ENCODE data around the gene LMO7.

LMO7 gene

DNA sequence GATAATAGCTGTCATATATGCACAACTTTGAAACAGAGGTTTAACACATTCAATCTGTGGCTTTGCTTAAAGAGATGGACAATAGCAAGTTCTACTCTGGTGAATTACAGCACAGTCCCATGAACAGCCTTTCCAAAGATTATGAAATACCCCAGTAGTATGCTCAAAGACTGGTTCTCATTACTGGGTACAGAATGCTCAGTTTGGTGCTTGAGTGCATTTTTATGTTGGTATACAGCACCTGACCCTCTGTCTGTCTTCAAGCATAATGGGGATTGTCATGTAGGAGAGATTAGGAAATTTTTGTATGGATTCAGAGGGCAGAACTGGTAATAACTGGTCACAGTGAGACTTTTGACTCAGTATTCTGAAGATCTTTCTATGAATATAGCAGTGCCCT is 7.6 kb downstream of the LMO7 start:
- Histone ChIP-seq H3K27me3 (ENCODE audit: control insufficient read depth, insufficient read depth, low read length, poor library complexity, severe bottlenecking) (peaks cover 2% of the 10 kb centered on the region), H3K4me3 (ENCODE audit: insufficient read depth, low read depth, low read length) (no peak overlapping the region), H3K36me3 (ENCODE audit: control insufficient read depth, insufficient read depth, low read length) (no peaks in the 10 kb centered on the region), H3K27ac (ENCODE audit: insufficient read depth, low read depth, low read length, poor library complexity, severe bottlenecking) (no peak overlapping the region), H3K4me1 (ENCODE audit: control insufficient read depth, insufficient read depth, low read length) (no peaks in the 10 kb centered on the region), H3K9me3 (ENCODE audit: control insufficient read depth, low read length) (no peaks in the 10 kb centered on the region)

GRCh38 chr13:75645141-75645540 is 9.0 kb downstream of the LMO7 start:
- H3K27me3 ChIP-seq (ENCODE audit: control insufficient read depth, insufficient read depth, low read length, poor library complexity, severe bottlenecking) = no peaks in the 10 kb centered on the region
- no peaks in the 10 kb centered on the region for H3K36me3 ChIP-seq (ENCODE audit: control insufficient read depth, insufficient read depth, low read length)
- no peaks in the 10 kb centered on the region for H3K9me3 ChIP-seq (ENCODE audit: control insufficient read depth, low read length)
- 97 to 100% methylated on average over 2 of the region's 3 CpGs for WGBS, 2 experiments
- H3K4me3 ChIP-seq (ENCODE audit: insufficient read depth, low read depth, low read length) = no peak overlapping the region
- no peaks in the 10 kb centered on the region for H3K4me1 ChIP-seq (ENCODE audit: control insufficient read depth, insufficient read depth, low read length)
- H3K27ac ChIP-seq (ENCODE audit: insufficient read depth, low read depth, low read length, poor library complexity, severe bottlenecking) = no peak overlapping the region

DNA sequence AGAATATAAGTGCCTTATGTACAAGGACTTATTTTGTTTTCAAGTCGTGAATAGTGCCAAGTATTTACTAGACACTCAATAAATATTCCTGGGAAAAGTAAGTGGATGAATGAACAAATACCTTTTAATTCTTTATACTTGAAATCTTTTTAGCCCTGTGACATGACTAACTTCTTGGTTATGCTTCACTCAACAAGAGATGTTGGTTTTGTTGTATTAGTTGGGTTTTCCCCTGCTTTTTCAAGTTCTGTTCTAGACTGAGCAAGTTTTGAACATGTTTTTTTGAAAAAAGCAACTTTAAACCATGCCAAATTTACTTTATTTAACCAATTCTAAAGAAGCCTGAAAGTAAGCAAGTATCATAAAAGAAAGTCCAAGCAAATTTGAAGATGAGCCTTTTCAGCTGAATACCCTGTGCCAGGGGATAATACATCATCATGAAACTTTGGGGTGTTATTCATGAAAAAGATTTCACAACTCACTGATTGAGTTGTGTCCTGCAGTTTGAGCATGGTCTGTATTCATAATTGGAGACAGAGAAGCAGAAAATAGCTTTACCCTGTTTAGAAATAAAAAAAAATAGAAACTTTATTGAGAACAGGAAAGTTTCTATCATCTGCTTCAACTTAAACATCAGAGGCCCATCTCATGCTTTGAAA is 11.1 kb downstream of the LMO7 start:
- Histone ChIP-seq H3K36me3 (ENCODE audit: control insufficient read depth, insufficient read depth, low read length) (no peaks in the 10 kb centered on the region), H3K27me3 (ENCODE audit: control insufficient read depth, insufficient read depth, low read length, poor library complexity, severe bottlenecking) (no peaks in the 10 kb centered on the region), H3K27ac (ENCODE audit: insufficient read depth, low read depth, low read length, poor library complexity, severe bottlenecking) (no peak overlapping the region), H3K4me1 (ENCODE audit: control insufficient read depth, insufficient read depth, low read length) (no peaks in the 10 kb centered on the region), H3K4me3 (ENCODE audit: insufficient read depth, low read depth, low read length) (no peak overlapping the region), H3K9me3 (ENCODE audit: control insufficient read depth, low read length) (no peaks in the 10 kb centered on the region)
- WGBS, 2 experiments = 100% methylated on average over 1 of the region's 1 CpG; no CpG with 5 or more reads in 1 of the 2 experiments

GRCh38 chr13:75648446-75648845 is 12.3 kb downstream of the LMO7 start:
- Histone ChIP-seq H3K4me1 (ENCODE audit: control insufficient read depth, insufficient read depth, low read length) (no peaks in the 10 kb centered on the region), H3K27me3 (ENCODE audit: control insufficient read depth, insufficient read depth, low read length, poor library complexity, severe bottlenecking) (no peaks in the 10 kb centered on the region), H3K27ac (ENCODE audit: insufficient read depth, low read depth, low read length, poor library complexity, severe bottlenecking) (no peak overlapping the region), H3K36me3 (ENCODE audit: control insufficient read depth, insufficient read depth, low read length) (no peaks in the 10 kb centered on the region), H3K4me3 (ENCODE audit: insufficient read depth, low read depth, low read length) (no peak overlapping the region), H3K9me3 (ENCODE audit: control insufficient read depth, low read length) (no peaks in the 10 kb centered on the region)
- WGBS, 2 experiments = 97 to 100% methylated on average over 2 of the region's 2 CpGs

GRCh38 chr13:75651013-75651412 is 14.9 kb downstream of the LMO7 start:
- Histone ChIP-seq H3K4me3 (ENCODE audit: insufficient read depth, low read depth, low read length) (no peak overlapping the region), H3K27ac (ENCODE audit: insufficient read depth, low read depth, low read length, poor library complexity, severe bottlenecking) (no peak overlapping the region), H3K9me3 (ENCODE audit: control insufficient read depth, low read length) (no peaks in the 10 kb centered on the region), H3K27me3 (ENCODE audit: control insufficient read depth, insufficient read depth, low read length, poor library complexity, severe bottlenecking) (no peaks in the 10 kb centered on the region), H3K36me3 (ENCODE audit: control insufficient read depth, insufficient read depth, low read length) (no peaks in the 10 kb centered on the region), H3K4me1 (ENCODE audit: control insufficient read depth, insufficient read depth, low read length) (no peaks in the 10 kb centered on the region)
- WGBS, 2 experiments = 94% methylated on average over 2 of the region's 2 CpGs

DNA sequence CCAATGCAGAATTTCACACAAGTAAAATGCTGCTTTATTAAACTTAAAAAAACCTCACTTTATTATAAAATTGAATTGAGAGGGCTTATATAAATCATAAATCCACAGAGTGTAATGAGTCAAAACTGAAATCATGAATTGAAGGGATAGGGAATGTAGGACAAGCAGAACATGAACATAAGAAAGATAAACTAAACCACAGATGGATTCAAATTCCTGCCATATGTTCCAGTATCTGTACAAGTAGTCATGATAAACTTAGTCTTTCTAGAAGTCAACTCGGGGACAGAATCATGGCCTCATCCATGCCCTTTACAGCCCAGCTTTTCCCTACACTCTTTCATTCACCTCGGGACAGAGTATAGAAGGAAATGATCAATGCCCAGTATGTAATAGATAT is 16.6 kb downstream of the LMO7 start:
- Histone ChIP-seq H3K27me3 (ENCODE audit: control insufficient read depth, insufficient read depth, low read length, poor library complexity, severe bottlenecking) (no peaks in the 10 kb centered on the region), H3K4me3 (ENCODE audit: insufficient read depth, low read depth, low read length) (no peak overlapping the region), H3K27ac (ENCODE audit: insufficient read depth, low read depth, low read length, poor library complexity, severe bottlenecking) (no peak overlapping the region), H3K36me3 (ENCODE audit: control insufficient read depth, insufficient read depth, low read length) (no peaks in the 10 kb centered on the region), H3K9me3 (ENCODE audit: control insufficient read depth, low read length) (no peaks in the 10 kb centered on the region), H3K4me1 (ENCODE audit: control insufficient read depth, insufficient read depth, low read length) (no peaks in the 10 kb centered on the region)
- 81 to 100% methylated on average over 1 of the region's 2 CpGs for WGBS, 2 experiments

GRCh38 chr13:75656425-75656989 is 20.4 kb downstream of the LMO7 start:
- Histone ChIP-seq H3K9me3 (ENCODE audit: control insufficient read depth, low read length) (no peaks in the 10 kb centered on the region), H3K4me1 (ENCODE audit: control insufficient read depth, insufficient read depth, low read length) (no peaks in the 10 kb centered on the region), H3K27me3 (ENCODE audit: control insufficient read depth, insufficient read depth, low read length, poor library complexity, severe bottlenecking) (no peaks in the 10 kb centered on the region), H3K27ac (ENCODE audit: insufficient read depth, low read depth, low read length, poor library complexity, severe bottlenecking) (no peak overlapping the region), H3K4me3 (ENCODE audit: insufficient read depth, low read depth, low read length) (no peak overlapping the region), H3K36me3 (ENCODE audit: control insufficient read depth, insufficient read depth, low read length) (no peaks in the 10 kb centered on the region)
- 95 to 97% methylated on average over 3 of the region's 3 CpGs for WGBS, 2 experiments

GRCh38 chr13:75657111-75657510 is 21.0 kb downstream of the LMO7 start:
- no peak overlapping the region for H3K27ac ChIP-seq (ENCODE audit: insufficient read depth, low read depth, low read length, poor library complexity, severe bottlenecking)
- H3K4me1 ChIP-seq (ENCODE audit: control insufficient read depth, insufficient read depth, low read length) = no peaks in the 10 kb centered on the region

GRCh38 chr13:75660694-75661093 is 24.6 kb downstream of the LMO7 start:
- H3K27me3 ChIP-seq (ENCODE audit: control insufficient read depth, insufficient read depth, low read length, poor library complexity, severe bottlenecking) = no peaks in the 10 kb centered on the region
- 84% methylated on average over 3 of the region's 3 CpGs for WGBS, 2 experiments
- no peak overlapping the region for H3K4me3 ChIP-seq (ENCODE audit: insufficient read depth, low read depth, low read length)
- no peaks in the 10 kb centered on the region for H3K36me3 ChIP-seq (ENCODE audit: control insufficient read depth, insufficient read depth, low read length)
- no peak overlapping the region for H3K27ac ChIP-seq (ENCODE audit: insufficient read depth, low read depth, low read length, poor library complexity, severe bottlenecking)
- H3K4me1 ChIP-seq (ENCODE audit: control insufficient read depth, insufficient read depth, low read length) = no peaks in the 10 kb centered on the region
- no peaks in the 10 kb centered on the region for H3K9me3 ChIP-seq (ENCODE audit: control insufficient read depth, low read length)

More at GRCh38 chr13:75657111-75657510, 21.0 kb downstream of the LMO7 start:
- no peaks in the 10 kb centered on the region for H3K36me3 ChIP-seq (ENCODE audit: control insufficient read depth, insufficient read depth, low read length)
- H3K27me3 ChIP-seq (ENCODE audit: control insufficient read depth, insufficient read depth, low read length, poor library complexity, severe bottlenecking) = no peaks in the 10 kb centered on the region
- H3K9me3 ChIP-seq (ENCODE audit: control insufficient read depth, low read length) = no peaks in the 10 kb centered on the region
- H3K4me3 ChIP-seq (ENCODE audit: insufficient read depth, low read depth, low read length) = no peak overlapping the region
- 93% methylated on average over 1 of the region's 1 CpG; no CpG with 5 or more reads in 1 of the 2 experiments for WGBS, 2 experiments

DNA sequence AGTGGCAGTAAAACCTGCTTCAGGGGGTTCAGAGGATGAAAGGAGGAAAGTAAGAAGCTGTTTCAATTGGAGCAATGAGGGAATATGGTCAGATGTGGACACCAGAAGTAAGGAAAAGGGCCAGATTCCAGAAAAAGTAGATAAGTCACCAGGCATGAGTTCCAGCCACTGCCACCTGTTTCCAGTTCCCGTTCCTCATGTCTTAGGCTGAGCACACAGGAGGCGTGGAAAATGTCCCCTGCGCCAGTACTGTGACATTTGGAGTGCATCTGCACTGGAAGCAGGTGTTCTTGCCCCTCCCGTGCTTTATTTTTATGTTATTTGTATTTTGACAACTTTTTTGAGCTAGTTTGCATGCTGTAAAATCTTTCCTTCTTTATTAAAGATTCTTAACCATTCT is 25.3 kb downstream of the LMO7 start:
- Histone ChIP-seq H3K4me1 (ENCODE audit: control insufficient read depth, insufficient read depth, low read length) (no peaks in the 10 kb centered on the region), H3K27ac (ENCODE audit: insufficient read depth, low read depth, low read length, poor library complexity, severe bottlenecking) (no peak overlapping the region), H3K36me3 (ENCODE audit: control insufficient read depth, insufficient read depth, low read length) (no peaks in the 10 kb centered on the region), H3K4me3 (ENCODE audit: insufficient read depth, low read depth, low read length) (no peak overlapping the region), H3K27me3 (ENCODE audit: control insufficient read depth, insufficient read depth, low read length, poor library complexity, severe bottlenecking) (no peaks in the 10 kb centered on the region), H3K9me3 (ENCODE audit: control insufficient read depth, low read length) (no peaks in the 10 kb centered on the region)
- 91 to 95% methylated on average over 3 of the region's 4 CpGs for WGBS, 2 experiments
